Measurements from ENCODE around the gene ASB16.

Gene ASB16

GRCh38 chr17:44198721-44199552, 28.4 kb downstream of the ASB16 start:
- Histone ChIP-seq H4K20me1 (peaks cover 30% of the 10 kb centered on the region), H3K27ac (peak overlapping the region; percentile 96), H3K9ac (peak overlapping the region; percentile 97), H3K9me3 (no peaks in the 10 kb centered on the region), H3K4me2 (peak overlapping the region; percentile 94), H3K27me3 (no peaks in the 10 kb centered on the region), H3K4me3 (peak overlapping the region; percentile 96), H3K4me1 (peaks cover 51% of the 10 kb centered on the region), H3K36me3 (peaks cover 37% of the 10 kb centered on the region)
- TF ChIP-seq Cebpa-rat (IDR thresholded peaks at IDR 0.05): no peak

- H3K9me3 ChIP-seq: no peaks in the 10 kb centered on the region
- H3K9ac ChIP-seq: peak within 1 kb of the TSS; percentile 97
- H3K4me1 ChIP-seq: peaks cover 54% of the 10 kb centered on the region
- H3K4me3 ChIP-seq: peak within 1 kb of the TSS; percentile 96
- no peak for TF ChIP-seq Cebpa-rat (IDR thresholded peaks at IDR 0.05)
- no peaks in the 10 kb centered on the region for H3K27me3 ChIP-seq
- H3K36me3 ChIP-seq: peaks cover 28% of the 10 kb centered on the region
- peak within 1 kb of the TSS; percentile 94 for H3K4me2 ChIP-seq
- peaks cover 26% of the 10 kb centered on the region for H4K20me1 ChIP-seq
- peak within 1 kb of the TSS; percentile 96 for H3K27ac ChIP-seq
Measured at GRCh38 chr17:44199553-44200477, 29.3 kb downstream of the ASB16 start, which contains the start of gene ATXN7L3. Gene ATXN7L3 (minus strand): TSS chr17:44199884. CDS start chr17:44198070, 1,814 bp downstream.

- H3K9me3 ChIP-seq: no peaks in the 10 kb centered on the region
- peaks cover 54% of the 10 kb centered on the region for H3K4me1 ChIP-seq
Measured at GRCh38 chr17:44200478-44201155, 30.1 kb downstream of the ASB16 start.

GRCh38 chr17:44202756-44203155, 32.3 kb downstream of the ASB16 start:
- no peaks in the 10 kb centered on the region for H3K27me3 ChIP-seq
- H3K36me3 ChIP-seq: peaks cover 24% of the 10 kb centered on the region
- no peaks in the 10 kb centered on the region for H3K9me3 ChIP-seq
- peaks cover 20% of the 10 kb centered on the region for H4K20me1 ChIP-seq
- peak overlapping the region; percentile 2; the same call in 1 of the 2 replicates for H3K4me2 ChIP-seq
- H3K27ac ChIP-seq: no peak overlapping the region
- no peak overlapping the region for H3K9ac ChIP-seq
- peaks cover 42% of the 10 kb centered on the region for H3K4me1 ChIP-seq
- H3K4me3 ChIP-seq: no peak overlapping the region
- TF ChIP-seq Cebpa-rat (IDR thresholded peaks at IDR 0.05): no peak

More at GRCh38 chr17:44200478-44201155, 30.1 kb downstream of the ASB16 start:
- Histone ChIP-seq H3K36me3 (peaks cover 22% of the 10 kb centered on the region), H3K4me3 (peak overlapping the region; percentile 75), H3K27me3 (no peaks in the 10 kb centered on the region), H4K20me1 (peaks cover 24% of the 10 kb centered on the region), H3K4me2 (peak overlapping the region; percentile 92), H3K9ac (peak overlapping the region; percentile 91), H3K27ac (peak overlapping the region; percentile 91)
- TF ChIP-seq Cebpa-rat (IDR thresholded peaks at IDR 0.05): no peak

GRCh38 chr17:44203731-44204440, 33.4 kb downstream of the ASB16 start:
- Histone ChIP-seq H4K20me1 (peaks cover 10% of the 10 kb centered on the region), H3K9me3 (no peaks in the 10 kb centered on the region), H3K9ac (no peak overlapping the region), H3K27me3 (no peaks in the 10 kb centered on the region), H3K4me2 (peak overlapping the region; percentile 31), H3K4me1 (peaks cover 36% of the 10 kb centered on the region), H3K36me3 (peaks cover 35% of the 10 kb centered on the region), H3K27ac (no peak overlapping the region), H3K4me3 (no peak overlapping the region)
- TF ChIP-seq Cebpa-rat (IDR thresholded peaks at IDR 0.05): peak; percentile 98

- peaks cover 36% of the 10 kb centered on the region for H3K4me1 ChIP-seq
- no peak overlapping the region for H3K4me3 ChIP-seq
- peaks cover 13% of the 10 kb centered on the region for H4K20me1 ChIP-seq
- no peak overlapping the region for H3K27ac ChIP-seq
- peaks cover 41% of the 10 kb centered on the region for H3K36me3 ChIP-seq
- no peak overlapping the region for H3K9ac ChIP-seq
- H3K4me2 ChIP-seq: no peak overlapping the region
- H3K27me3 ChIP-seq: no peaks in the 10 kb centered on the region
- H3K9me3 ChIP-seq: no peaks in the 10 kb centered on the region
- no peak for TF ChIP-seq Cebpa-rat (IDR thresholded peaks at IDR 0.05)
Measured at GRCh38 chr17:44204441-44204882, 34.0 kb downstream of the ASB16 start.

GRCh38 chr17:44205962-44206824, 35.7 kb downstream of the ASB16 start:
- Histone ChIP-seq H3K4me3 (no peak overlapping the region), H3K4me1 (peaks cover 46% of the 10 kb centered on the region), H3K4me2 (no peak overlapping the region), H3K27me3 (no peaks in the 10 kb centered on the region), H3K9ac (no peak overlapping the region), H3K27ac (no peak overlapping the region), H4K20me1 (peaks cover 29% of the 10 kb centered on the region), H3K9me3 (no peaks in the 10 kb centered on the region), H3K36me3 (peaks cover 55% of the 10 kb centered on the region)
- TF ChIP-seq Cebpa-rat (IDR thresholded peaks at IDR 0.05): no peak

GRCh38 chr17:44206825-44207155, 36.3 kb downstream of the ASB16 start:
- no peak overlapping the region for H3K27ac ChIP-seq
- H3K4me1 ChIP-seq: peaks cover 46% of the 10 kb centered on the region
- peaks cover 61% of the 10 kb centered on the region for H3K36me3 ChIP-seq

More at GRCh38 chr17:44206825-44207155, 36.3 kb downstream of the ASB16 start:
- no peaks in the 10 kb centered on the region for H3K9me3 ChIP-seq
- H3K9ac ChIP-seq: 0 out of 2 replicates have a peak overlapping the region, but pooled peaks have one; percentile 6
- peaks cover 35% of the 10 kb centered on the region for H4K20me1 ChIP-seq
- H3K4me3 ChIP-seq: no peak overlapping the region
- H3K27me3 ChIP-seq: no peaks in the 10 kb centered on the region
- H3K4me2 ChIP-seq: no peak overlapping the region
- no peak for TF ChIP-seq Cebpa-rat (IDR thresholded peaks at IDR 0.05)

Data from BLaER1 (cell line).